ENCODE results near the gene HCRT. TPM values are rescaled to one million over a fixed set of nuclear protein-coding genes. Genes with fewer than 3 reads are reported as not detected.
"Not testable (repeated sequence)": the region's sequence is repeated elsewhere in the genome, so short reads cannot be mapped to it uniquely, and the experiment has no call there.

The HCRT gene
- total RNA-seq, 2 donors from 2014 or later, result not detected

DNA sequence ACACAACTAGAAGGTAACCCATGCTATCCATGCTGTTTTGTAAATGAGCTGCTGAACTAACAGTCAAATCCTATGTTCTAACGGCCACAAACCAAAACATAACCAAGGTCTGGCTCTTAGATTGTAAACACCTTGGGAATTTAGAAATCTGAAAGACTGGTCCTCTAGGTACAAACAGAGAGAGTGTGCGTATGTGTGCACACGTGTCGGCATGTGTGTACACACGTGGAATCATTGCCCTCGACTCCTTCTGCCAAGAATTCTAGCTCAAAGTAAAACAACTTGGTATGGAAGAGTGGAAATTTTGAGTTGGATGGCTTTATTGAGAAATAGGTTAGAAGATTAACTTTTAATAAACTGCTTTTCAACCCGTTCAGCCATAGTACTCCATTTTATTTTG, 27.1 kb upstream of the HCRT start:
- no peaks in the 10 kb centered on the region for H3K4me1 ChIP-seq (ENCODE audit: control insufficient read depth in 1 of 2, low read depth in 2 of 2)
- no peak overlapping the region for H3K4me3 ChIP-seq
- H3K27ac ChIP-seq, result no peak overlapping the region
- DNase-seq (ENCODE audit: low spot score), result no peak
- no peak for ATAC-seq (ENCODE audit: insufficient number of reproducible peaks, low FRiP score, low read depth)
- H3K27me3 ChIP-seq (replicated peaks; ENCODE audit: insufficient read depth), result no peaks in the 10 kb centered on the region
- no peaks in the 10 kb centered on the region for H3K9me3 ChIP-seq
- H3K36me3 ChIP-seq, result peaks cover 48% of the 10 kb centered on the region
- TF ChIP-seq, protein P1, sequence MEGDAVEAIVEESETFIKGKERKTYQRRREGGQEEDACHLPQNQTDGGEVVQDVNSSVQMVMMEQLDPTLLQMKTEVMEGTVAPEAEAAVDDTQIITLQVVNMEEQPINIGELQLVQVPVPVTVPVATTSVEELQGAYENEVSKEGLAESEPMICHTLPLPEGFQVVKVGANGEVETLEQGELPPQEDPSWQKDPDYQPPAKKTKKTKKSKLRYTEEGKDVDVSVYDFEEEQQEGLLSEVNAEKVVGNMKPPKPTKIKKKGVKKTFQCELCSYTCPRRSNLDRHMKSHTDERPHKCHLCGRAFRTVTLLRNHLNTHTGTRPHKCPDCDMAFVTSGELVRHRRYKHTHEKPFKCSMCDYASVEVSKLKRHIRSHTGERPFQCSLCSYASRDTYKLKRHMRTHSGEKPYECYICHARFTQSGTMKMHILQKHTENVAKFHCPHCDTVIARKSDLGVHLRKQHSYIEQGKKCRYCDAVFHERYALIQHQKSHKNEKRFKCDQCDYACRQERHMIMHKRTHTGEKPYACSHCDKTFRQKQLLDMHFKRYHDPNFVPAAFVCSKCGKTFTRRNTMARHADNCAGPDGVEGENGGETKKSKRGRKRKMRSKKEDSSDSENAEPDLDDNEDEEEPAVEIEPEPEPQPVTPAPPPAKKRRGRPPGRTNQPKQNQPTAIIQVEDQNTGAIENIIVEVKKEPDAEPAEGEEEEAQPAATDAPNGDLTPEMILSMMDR (IDR thresholded peaks at IDR 0.05), result no peak

DNA sequence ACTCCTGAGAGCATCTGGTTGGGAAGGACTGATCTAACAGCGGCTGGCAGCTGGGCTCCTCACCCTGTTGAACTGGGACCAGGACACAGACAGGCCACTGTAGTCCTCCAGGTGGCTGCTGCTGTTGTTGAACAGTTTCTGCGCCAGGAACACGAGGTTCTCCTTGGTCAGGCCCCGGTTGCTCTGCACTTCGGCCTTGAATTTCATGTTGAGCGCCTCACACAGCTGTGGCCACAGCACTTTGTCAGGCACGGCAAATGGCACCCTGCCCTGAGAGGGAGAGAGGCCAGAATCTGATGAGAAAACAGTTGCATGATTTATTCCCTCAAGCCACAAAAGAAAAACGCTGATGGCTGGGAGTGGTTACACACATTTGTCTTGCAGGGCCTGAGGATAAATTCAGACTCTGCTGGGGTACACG, 26.7 kb upstream of the HCRT start:
- DNase-seq (ENCODE audit: low spot score); H3K27me3 ChIP-seq (replicated peaks; ENCODE audit: insufficient read depth); ATAC-seq (ENCODE audit: insufficient number of reproducible peaks, low FRiP score, low read depth); H3K9me3 ChIP-seq; H3K4me3 ChIP-seq; H3K4me1 ChIP-seq (ENCODE audit: control insufficient read depth in 1 of 2, low read depth in 2 of 2); H3K27ac ChIP-seq: not testable (repeated sequence)
- peaks cover 43% of the 10 kb centered on the region for H3K36me3 ChIP-seq

DNA sequence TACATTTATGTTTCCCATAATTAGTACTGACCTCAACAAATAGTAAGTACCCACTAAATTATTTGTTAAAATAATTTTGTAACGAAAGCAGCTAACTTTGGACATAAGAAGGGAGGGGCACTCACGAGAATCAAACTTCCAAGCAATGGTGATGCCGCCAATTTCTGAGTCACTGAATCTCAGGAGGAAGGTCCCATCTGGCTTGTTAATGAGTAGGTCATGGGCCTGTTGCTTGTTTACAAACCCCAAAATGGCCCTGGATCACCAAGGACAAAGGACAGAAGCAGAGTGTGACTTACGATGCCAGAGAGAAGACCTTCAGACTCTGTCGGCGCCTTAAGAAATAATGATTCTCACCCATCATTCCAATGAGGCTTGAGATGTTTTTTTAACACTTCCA, 24.8 kb upstream of the HCRT start:
- Histone ChIP-seq H3K36me3 (peaks cover 52% of the 10 kb centered on the region), H3K27me3 (replicated peaks; ENCODE audit: insufficient read depth) (no peaks in the 10 kb centered on the region), H3K4me3 (no peak overlapping the region), H3K27ac (no peak overlapping the region), H3K9me3 (no peaks in the 10 kb centered on the region), H3K4me1 (ENCODE audit: control insufficient read depth in 1 of 2, low read depth in 2 of 2) (no peaks in the 10 kb centered on the region)
- no peak for ATAC-seq (ENCODE audit: insufficient number of reproducible peaks, low FRiP score, low read depth)
- TF ChIP-seq, protein P1 (IDR thresholded peaks at IDR 0.05), result no peak
- no peak for DNase-seq (ENCODE audit: low spot score)

DNA sequence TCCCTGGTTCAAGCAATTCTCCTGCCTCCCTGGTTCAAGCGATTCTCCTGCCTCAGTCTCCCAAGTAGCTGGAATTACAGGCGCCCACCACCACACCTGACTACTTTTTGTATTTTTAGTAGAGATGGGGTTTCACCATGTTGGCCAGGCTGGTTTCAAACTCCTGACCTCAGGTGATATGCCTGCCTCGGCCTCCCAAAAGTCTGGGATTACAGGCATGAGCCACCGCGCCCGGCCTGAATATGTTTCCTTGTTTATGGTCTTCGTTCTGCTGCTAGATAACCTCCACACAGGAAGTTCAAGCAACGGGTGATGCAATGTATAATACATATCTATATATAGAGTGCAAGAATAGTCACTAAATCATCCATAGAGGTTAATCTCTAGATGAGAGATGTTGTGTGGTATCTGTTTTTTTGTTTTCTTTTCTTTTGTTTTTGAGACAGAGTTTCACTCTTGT, 20.9 kb upstream of the HCRT start:
- not testable (repeated sequence) for DNase-seq (ENCODE audit: low spot score); H3K9me3 ChIP-seq; H3K27me3 ChIP-seq (replicated peaks; ENCODE audit: insufficient read depth); H3K27ac ChIP-seq; ATAC-seq (ENCODE audit: insufficient number of reproducible peaks, low FRiP score, low read depth); H3K4me1 ChIP-seq (ENCODE audit: control insufficient read depth in 1 of 2, low read depth in 2 of 2); H3K4me3 ChIP-seq
- peaks cover 70% of the 10 kb centered on the region for H3K36me3 ChIP-seq

DNA sequence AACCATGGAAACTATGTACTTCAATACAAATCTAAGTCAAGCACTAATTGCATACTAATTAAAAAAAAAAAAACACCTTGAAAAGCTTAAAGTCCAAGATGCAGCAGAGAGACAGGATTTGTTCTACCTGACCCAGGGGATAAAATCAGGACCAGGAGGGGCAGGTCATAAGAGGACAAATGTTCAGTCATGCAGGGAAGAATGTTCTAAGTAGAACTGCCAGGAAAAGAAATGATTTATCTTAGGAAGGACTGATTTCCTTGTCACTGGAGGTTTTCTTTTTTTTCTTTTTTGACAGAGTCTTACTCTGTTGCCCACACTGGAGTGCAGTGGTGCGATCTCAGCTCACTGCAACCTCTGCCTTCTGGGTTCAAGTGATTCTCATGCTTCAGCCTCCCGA, 18.1 kb upstream of the HCRT start:
- H3K27ac ChIP-seq, result no peak overlapping the region
- no peak for DNase-seq (ENCODE audit: low spot score)
- TF ChIP-seq, protein P1 (IDR thresholded peaks at IDR 0.05), result no peak

DNA sequence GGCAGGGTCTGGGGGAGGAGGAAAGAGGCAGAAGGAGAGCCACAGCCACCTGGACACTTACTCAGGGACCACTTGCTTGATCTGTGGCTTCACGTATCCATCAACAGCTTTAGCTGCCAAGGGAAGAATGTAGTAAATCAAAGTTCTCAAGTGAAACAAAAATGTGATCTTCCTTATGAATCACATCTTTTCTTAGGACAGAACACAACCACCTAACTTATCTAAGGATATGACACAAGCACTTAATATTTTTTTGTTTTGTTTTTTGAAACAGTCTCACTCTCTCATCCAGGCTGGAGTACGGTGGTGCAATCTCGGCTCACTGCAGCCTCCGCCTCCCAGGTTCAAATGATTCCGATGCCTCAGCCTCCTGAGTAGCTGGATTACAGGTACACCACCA, 17.4 kb upstream of the HCRT start:
- no peak for ATAC-seq (ENCODE audit: insufficient number of reproducible peaks, low FRiP score, low read depth)

More for the DNA sequence above, 18.1 kb upstream of the HCRT start:
- no peak for ATAC-seq (ENCODE audit: insufficient number of reproducible peaks, low FRiP score, low read depth)
- Histone ChIP-seq H3K4me1 (ENCODE audit: control insufficient read depth in 1 of 2, low read depth in 2 of 2) (no peaks in the 10 kb centered on the region), H3K36me3 (peaks cover 46% of the 10 kb centered on the region), H3K27me3 (replicated peaks; ENCODE audit: insufficient read depth) (no peaks in the 10 kb centered on the region), H3K9me3 (no peaks in the 10 kb centered on the region), H3K4me3 (no peak overlapping the region)

More for the DNA sequence above, 17.4 kb upstream of the HCRT start:
- no peaks in the 10 kb centered on the region for H3K27me3 ChIP-seq (replicated peaks; ENCODE audit: insufficient read depth)
- no peak overlapping the region for H3K4me3 ChIP-seq
- DNase-seq (ENCODE audit: low spot score), result no peak
- no peaks in the 10 kb centered on the region for H3K4me1 ChIP-seq (ENCODE audit: control insufficient read depth in 1 of 2, low read depth in 2 of 2)
- no peaks in the 10 kb centered on the region for H3K9me3 ChIP-seq
- TF ChIP-seq, protein P1 (IDR thresholded peaks at IDR 0.05), result no peak
- H3K27ac ChIP-seq, result no peak overlapping the region
- H3K36me3 ChIP-seq, result peaks cover 42% of the 10 kb centered on the region
